Vagina (tissue), 2 donors: ENCODE data around the gene MEGF8. TPM values are rescaled to one million over a fixed set of nuclear protein-coding genes. Genes with fewer than 3 reads are reported as not detected.
A peak's percentile ranks its signal among the peaks of the same experiment; 100 is the strongest.

Source experiments
- DNase-seq, 2 donors: peaks; one replicate each; pipeline ENCODE4 v3.0.0-alpha.2; 2017; ENCODE audit errors: extremely low spot score in 2 of 2
- H3K27ac ChIP-seq: fragments of 200-600 bp; sonication (generic); one replicate; pipeline ENCODE4 v1.5.1; 2019
- H3K27me3 ChIP-seq: fragments of 200-600 bp; sonication (generic); one replicate; pipeline ENCODE4 v1.5.1; 2019
- H3K36me3 ChIP-seq, 2 donors: fragments of 200-600 bp; sonication (generic); one replicate each; pipeline ENCODE4 v1.5.1; 2017 to 2019
- H3K4me1 ChIP-seq: fragments of 200-600 bp; sonication (generic); one replicate; pipeline ENCODE4 v1.5.1; 2019
- H3K4me3 ChIP-seq, 2 donors: fragments of 200-600 bp; sonication (generic); 1 replicate in 1 of 2; 2 replicates in 1 of 2; pipeline ENCODE4 v1.5.1; 2016 to 2019
- H3K9me3 ChIP-seq: fragments of 200-600 bp; sonication (generic); one replicate; pipeline ENCODE4 v1.5.1; 2019
- CTCF ChIP-seq, 3 experiments: fragments of 450-650 bp in 2 of 3; fragments of 200-600 bp in 1 of 3; sonication (generic) in 1 of 3; IDR thresholded peaks; one replicate each; pipeline ENCODE4 v1.5.1; 2017 to 2019; ENCODE audit warnings: antibody characterized with exemption in 3 of 3, mild to moderate bottlenecking in 2 of 3, moderate library complexity in 2 of 3
- POLR2A ChIP-seq, 2 donors: fragments of 450-650 bp; IDR thresholded peaks; one replicate each; pipeline ENCODE4 v1.6.1; 2017; ENCODE audit warnings: antibody characterized with exemption in 2 of 2, mild to moderate bottlenecking in 2 of 2, moderate library complexity in 2 of 2
- POLR2AphosphoS5 ChIP-seq, 2 donors: sonication (generic); formaldehyde crosslinking; IDR thresholded peaks; one replicate each; pipeline ENCODE4 v1.9.0; 2017; ENCODE audit warnings: antibody characterized with exemption in 2 of 2, mild to moderate bottlenecking in 2 of 2, low read depth in 1 of 2; ENCODE audit not compliant: insufficient read depth in 1 of 2
- intact Hi-C: fragments of 100-400 bp; cut with DNase I; formaldehyde crosslinking; loops from one replicate; pipeline ENCODE4 v1.15.1; 2023
- total RNA-seq: library from RNA; depleted of rRNA; stranded (reverse); fragments of >200 nt; gene quantifications from one replicate; pipeline ENCODE4 v1.2.3, GENCODE V29; 2016

MEGF8 gene
- total RNA-seq, 1 donor from 2014 or later, result 13.5 TPM

GRCh38 chr19:42412227-42412626, 86.8 kb downstream of the MEGF8 start:
- DNase-seq, result no peak
- Histone ChIP-seq H3K4me1 (peaks cover 6% of the 10 kb centered on the region), H3K27ac (no peak overlapping the region), H3K27me3 (no peaks in the 10 kb centered on the region), H3K4me3 (no peak overlapping the region), H3K36me3 (no peaks in the 10 kb centered on the region), H3K9me3 (no peaks in the 10 kb centered on the region)
- intact Hi-C loops, result no loop called here
- TF ChIP-seq CTCF (IDR thresholded peaks at IDR 0.05) (no peak), POLR2AphosphoS5 (IDR thresholded peaks at IDR 0.05; ENCODE audit: insufficient read depth in 1 of 2, low read depth in 1 of 2) (no peak), POLR2A (IDR thresholded peaks at IDR 0.05) (no peak)

- Histone ChIP-seq H3K4me1 (peaks cover 6% of the 10 kb centered on the region), H3K4me3 (no peak overlapping the region), H3K9me3 (no peaks in the 10 kb centered on the region), H3K36me3 (no peaks in the 10 kb centered on the region), H3K27ac (no peak overlapping the region), H3K27me3 (no peaks in the 10 kb centered on the region)
- intact Hi-C loops, result no loop called here
- TF ChIP-seq CTCF (IDR thresholded peaks at IDR 0.05) (no peak), POLR2A (IDR thresholded peaks at IDR 0.05) (no peak), POLR2AphosphoS5 (IDR thresholded peaks at IDR 0.05; ENCODE audit: insufficient read depth in 1 of 2, low read depth in 1 of 2) (no peak)
- no peak for DNase-seq
These were observed 87.2 kb downstream of the MEGF8 start for GRCh38 chr19:42412661-42413076.

GRCh38 chr19:42419309-42419708, 93.9 kb downstream of the MEGF8 start:
- H3K36me3 ChIP-seq, result no peaks in the 10 kb centered on the region
- no peak for DNase-seq
- peaks cover 4% of the 10 kb centered on the region for H3K27me3 ChIP-seq
- no peaks in the 10 kb centered on the region for H3K9me3 ChIP-seq
- no peak for TF ChIP-seq CTCF (IDR thresholded peaks at IDR 0.05)
- TF ChIP-seq POLR2AphosphoS5 (IDR thresholded peaks at IDR 0.05; ENCODE audit: insufficient read depth in 1 of 2, low read depth in 1 of 2), result no peak
- TF ChIP-seq POLR2A (IDR thresholded peaks at IDR 0.05), result no peak
- intact Hi-C loops, result no loop called here
- no peak overlapping the region for H3K4me3 ChIP-seq
- H3K27ac ChIP-seq, result no peak overlapping the region
- peaks cover 32% of the 10 kb centered on the region for H3K4me1 ChIP-seq

- no peaks in the 10 kb centered on the region for H3K9me3 ChIP-seq
These were observed 94.7 kb downstream of the MEGF8 start for GRCh38 chr19:42420055-42420544.

More at GRCh38 chr19:42420055-42420544, 94.7 kb downstream of the MEGF8 start:
- no peak overlapping the region for H3K27ac ChIP-seq
- peaks cover 7% of the 10 kb centered on the region for H3K27me3 ChIP-seq
- no peak for DNase-seq
- no peak overlapping the region for H3K4me3 ChIP-seq
- TF ChIP-seq POLR2A (IDR thresholded peaks at IDR 0.05) (no peak), POLR2AphosphoS5 (IDR thresholded peaks at IDR 0.05; ENCODE audit: insufficient read depth in 1 of 2, low read depth in 1 of 2) (no peak), CTCF (IDR thresholded peaks at IDR 0.05) (peak in 2 of 3 experiments; percentile 23 to 24)
- H3K36me3 ChIP-seq, result no peaks in the 10 kb centered on the region
- intact Hi-C loops, result no loop called here
- peaks cover 37% of the 10 kb centered on the region for H3K4me1 ChIP-seq
